ENCODE results near the gene KIF21B.
"Not testable (repeated sequence)": the region's sequence is repeated elsewhere in the genome, so short reads cannot be mapped to it uniquely, and the experiment has no call there.

The KIF21B gene

DNA sequence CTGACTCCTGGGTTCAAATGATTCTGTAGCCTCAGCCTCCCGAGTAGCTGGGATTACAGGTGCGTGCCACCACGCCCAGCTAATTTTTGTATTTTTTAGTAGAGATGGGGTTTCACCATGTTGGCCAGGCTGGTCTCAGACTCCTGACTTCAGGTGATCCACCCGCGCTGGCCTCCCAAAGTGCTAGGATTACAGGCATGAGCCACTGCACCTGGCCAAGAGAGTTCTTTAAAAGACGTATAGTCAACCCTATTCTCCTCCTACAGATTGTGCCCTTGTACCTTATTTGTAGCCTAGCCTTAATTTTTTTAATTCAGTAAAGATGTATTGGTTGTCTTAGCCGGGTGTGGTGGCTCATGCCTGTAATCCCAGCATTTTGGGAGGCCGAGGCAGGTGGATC lies 93.2 kb downstream of the KIF21B start:
- DNase-seq, result not testable (repeated sequence)

DNA sequence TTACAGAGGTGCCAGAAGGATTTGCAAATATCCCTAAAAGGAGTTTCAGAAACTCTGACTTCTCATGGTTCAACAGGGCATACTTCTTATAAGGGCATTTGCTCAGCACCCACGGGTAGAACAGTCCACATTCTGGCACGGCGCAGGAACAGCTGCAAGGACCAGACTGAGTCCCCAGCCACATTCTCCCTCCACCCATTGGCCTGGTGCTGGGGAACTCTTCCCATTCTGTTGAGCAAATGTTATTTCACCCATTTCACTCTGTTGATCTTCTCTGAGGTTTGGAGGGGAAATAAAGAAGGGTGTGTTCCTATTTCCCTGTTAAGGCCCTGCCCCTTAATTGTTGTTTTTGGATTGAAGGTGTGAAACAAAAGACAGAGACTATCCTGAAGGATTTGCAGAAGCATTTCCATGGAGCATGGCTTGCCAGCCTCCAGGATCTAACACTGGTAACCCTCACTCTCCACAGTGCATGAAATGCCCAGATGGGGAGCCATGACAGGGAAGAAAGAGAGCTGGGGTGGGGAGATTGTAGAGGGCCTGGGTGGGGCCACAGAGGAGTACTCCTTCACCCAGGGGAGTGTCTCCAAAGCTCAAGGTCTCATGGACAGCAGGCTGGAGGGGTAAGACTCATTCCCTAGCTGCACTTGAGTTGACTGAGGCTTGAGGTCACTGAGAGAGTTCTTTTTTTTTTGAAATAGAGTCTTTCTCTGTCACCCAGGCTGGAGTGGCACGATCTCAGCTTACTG lies 93.8 kb downstream of the KIF21B start:
- no peak for DNase-seq

DNA sequence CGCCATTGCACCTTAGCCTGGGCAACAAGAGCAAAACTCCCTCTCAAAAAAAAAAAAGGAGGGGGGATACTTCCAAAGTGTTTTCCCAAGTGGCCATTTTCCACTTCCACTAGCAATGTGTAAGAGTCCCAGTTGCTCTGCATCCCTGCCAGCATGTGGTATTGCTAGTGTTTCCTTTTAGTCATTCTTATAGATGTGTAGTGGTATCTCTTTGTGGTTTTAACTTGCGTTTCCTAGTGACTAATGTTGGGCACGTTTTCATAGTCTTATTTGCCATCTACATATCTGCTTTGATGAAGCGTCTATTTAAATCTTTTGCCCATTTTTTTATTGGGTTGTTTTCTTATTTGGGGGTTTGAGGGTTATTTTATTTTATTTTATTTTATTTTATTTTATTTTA lies 97.7 kb downstream of the KIF21B start:
- DNase-seq, result no peak

DNA sequence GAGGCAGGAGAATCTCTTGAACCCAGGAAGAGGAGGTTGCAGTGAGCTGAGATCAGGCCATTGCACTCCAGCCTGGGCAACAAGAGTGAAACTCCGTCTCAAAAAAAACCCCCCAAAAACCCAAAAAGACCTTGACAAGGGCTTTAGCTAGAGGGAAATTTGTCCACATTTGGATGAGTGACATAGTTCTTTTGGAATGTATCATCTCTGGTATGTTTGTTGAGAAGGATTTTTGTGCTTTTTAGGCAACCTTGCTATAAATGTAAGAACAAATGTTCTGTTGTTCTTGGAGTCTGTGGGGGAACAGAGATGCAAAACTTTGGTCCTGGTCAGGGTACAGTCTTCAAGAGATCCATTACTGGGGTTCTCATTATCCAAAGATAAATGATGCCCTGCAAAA lies 99.9 kb downstream of the KIF21B start:
- DNase-seq, result no peak

DNA sequence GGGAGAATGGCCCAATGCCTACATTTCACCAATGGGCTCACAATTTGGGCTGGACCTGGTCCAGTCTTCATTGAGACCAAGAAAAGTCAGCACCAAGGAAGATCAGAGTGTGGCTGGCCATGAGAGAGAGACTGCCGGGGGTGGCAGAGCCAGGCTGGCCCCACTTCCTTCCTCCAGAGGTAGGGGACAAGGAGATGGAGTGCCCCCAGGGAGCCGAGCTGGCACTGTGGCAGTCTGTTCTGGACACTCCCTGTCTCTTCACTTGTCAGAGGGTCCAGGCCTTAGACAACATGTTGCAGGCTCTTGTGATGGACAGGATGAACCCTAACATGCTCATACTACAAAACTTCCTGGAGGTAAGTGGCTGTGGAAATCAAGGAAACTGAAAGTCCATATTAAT lies 101.1 kb downstream of the KIF21B start:
- no peak for DNase-seq

DNA sequence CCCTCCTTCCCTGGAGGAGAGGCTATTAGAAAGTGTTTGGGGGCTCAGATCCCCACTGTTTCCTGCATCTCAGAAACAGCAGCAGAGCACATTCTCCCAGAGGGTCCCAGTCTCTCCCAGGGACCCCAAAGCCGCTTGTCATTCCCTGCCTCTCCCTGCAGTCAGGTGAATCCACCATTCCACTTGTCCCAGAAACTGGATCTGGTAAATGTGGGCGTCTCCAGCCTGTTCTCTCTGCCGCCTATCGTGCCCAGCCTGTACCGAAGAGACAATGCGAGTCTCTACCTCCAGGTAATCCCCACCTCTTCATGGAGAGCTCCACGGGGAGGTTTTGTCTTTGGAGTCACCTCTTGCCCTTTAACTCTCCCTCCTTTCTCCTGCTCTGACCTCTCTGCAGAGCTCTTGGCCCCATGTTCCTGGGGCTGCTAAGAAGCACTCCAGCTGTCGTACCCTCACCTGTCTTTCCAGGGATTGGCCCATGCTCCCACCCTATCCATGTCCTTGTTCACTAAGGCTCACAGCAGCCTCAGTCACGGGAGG lies 101.9 kb downstream of the KIF21B start:
- DNase-seq, result no peak

All from RPMI8226 (cell line).